Esophagus muscularis mucosa (tissue), 4 donors: Measurements from ENCODE around the gene HAPLN3.

Experiments used
- CTCF ChIP-seq, 3 experiments: fragments of 200-600 bp in 2 of 3; fragments of 450-650 bp in 1 of 3; sonication (generic) in 2 of 3; IDR thresholded peaks; one replicate each; pipeline ENCODE4 v1.5.1; 2017 to 2019; ENCODE audit warnings: antibody characterized with exemption in 3 of 3, mild to moderate bottlenecking in 2 of 3, moderate library complexity in 1 of 3
- EP300 ChIP-seq: sonication (generic); formaldehyde crosslinking; IDR thresholded peaks from one replicate; pipeline ENCODE4 v1.6.1; 2017; ENCODE audit warnings: antibody characterized with exemption
- POLR2A ChIP-seq: fragments of 450-650 bp; IDR thresholded peaks from one replicate; pipeline ENCODE4 v1.6.1; 2017; ENCODE audit warnings: antibody characterized with exemption, moderate library complexity, mild to moderate bottlenecking, low read depth
- POLR2AphosphoS5 ChIP-seq, 2 donors: sonication (generic); formaldehyde crosslinking; IDR thresholded peaks; one replicate each; pipeline ENCODE4 v1.6.1; 2017; ENCODE audit warnings: antibody characterized with exemption in 2 of 2

- TF ChIP-seq POLR2AphosphoS5 (IDR thresholded peaks at IDR 0.05) = no peak
- no peak for TF ChIP-seq CTCF (IDR thresholded peaks at IDR 0.05)
- TF ChIP-seq POLR2A = no peak
- no peak for TF ChIP-seq EP300
Observed at GRCh38 chr15:88877415-88877814, 17.9 kb downstream of the HAPLN3 start.
